ENCODE data around the gene HCCS.
"Not testable (repeated sequence)": the region's sequence is repeated elsewhere in the genome, so short reads cannot be mapped to it uniquely, and the experiment has no call there.

The HCCS gene

DNA sequence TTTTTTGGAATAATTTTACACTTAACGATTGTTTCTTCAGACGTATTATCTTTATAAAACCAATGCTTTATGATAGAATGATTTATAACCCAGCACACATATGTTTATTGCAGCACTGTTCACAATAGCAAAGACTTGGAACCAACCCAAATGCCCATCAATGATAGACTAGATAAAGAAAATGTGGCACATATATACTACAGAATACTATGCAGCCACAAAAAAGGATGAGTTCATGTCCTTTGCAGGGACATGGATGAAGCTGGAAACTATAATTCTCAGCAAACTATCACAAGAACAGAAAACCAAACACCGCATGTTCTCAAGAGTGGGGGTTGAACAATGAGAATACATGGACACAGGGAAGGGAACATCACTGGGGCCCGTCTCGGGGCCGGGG is 12.0 kb downstream of the HCCS start:
- not testable (repeated sequence) for DNase-seq (ENCODE audit: low read depth)

DNA sequence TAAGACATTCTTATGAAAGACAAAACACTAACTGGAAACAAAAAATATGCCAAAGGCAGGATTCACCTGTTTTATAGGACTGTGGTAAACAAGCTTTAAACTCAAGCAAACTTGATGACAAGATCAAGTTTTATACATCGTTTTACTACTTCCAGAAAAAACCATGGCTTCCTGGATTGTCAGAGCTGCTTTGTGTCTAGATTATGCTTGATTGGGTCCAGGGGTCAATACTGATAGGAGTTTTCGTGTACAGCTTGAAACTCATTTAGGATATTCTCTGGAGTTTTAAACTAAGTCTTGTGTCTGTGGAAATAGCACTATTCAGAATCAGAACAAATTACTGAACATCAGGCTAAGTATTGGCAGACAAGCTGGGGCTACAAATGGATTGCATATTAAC is 13.0 kb downstream of the HCCS start:
- no peak for DNase-seq (ENCODE audit: low read depth)

DNA sequence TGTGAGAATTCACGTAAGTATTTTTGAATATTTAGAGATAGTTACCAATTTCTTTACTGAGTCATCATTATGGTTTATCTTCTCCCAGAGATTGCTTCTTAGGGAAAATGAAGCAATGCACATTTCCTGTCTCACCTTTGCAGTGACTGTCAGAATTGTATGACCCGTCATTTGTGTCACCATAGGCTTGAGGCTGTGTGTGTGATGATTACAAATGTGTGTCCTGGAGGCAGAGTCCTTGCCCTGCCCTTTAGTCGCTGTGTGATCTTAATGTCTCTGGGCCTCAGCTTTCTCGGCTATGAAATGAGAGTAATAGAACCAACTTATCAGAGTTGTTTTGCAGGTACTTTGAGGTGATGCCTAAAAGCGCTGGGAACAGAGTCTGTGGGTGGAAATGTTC is 13.9 kb downstream of the HCCS start:
- DNase-seq (ENCODE audit: low read depth): no peak

DNA sequence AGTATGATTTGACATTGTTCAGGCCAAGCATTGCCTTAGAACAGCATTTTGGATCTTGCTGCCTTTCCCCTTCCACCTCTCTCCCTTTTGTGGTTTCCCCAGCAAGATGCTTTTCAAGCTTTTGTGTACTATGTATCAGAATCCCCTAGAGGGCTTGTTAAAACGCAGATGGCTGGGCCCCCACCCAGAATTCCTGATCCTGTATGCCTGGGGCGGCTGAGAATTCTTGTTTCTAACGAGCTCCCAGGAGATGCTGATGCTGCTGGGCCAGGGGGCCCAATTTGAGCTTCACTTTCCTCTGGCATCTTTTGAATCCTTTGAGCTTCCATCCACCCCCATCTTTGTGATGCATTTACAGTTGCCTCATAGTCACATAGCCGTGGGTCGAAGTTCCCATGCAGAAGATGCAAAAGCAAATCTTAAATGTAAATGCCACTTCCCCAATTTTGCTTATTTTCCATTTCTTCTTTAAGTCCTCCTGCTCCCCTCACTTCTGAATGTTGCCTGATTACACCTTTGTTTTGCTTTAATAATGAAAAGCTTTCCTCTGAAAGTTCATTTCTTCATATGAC is 18.5 kb downstream of the HCCS start:
- DNase-seq (ENCODE audit: low read depth): no peak

DNA sequence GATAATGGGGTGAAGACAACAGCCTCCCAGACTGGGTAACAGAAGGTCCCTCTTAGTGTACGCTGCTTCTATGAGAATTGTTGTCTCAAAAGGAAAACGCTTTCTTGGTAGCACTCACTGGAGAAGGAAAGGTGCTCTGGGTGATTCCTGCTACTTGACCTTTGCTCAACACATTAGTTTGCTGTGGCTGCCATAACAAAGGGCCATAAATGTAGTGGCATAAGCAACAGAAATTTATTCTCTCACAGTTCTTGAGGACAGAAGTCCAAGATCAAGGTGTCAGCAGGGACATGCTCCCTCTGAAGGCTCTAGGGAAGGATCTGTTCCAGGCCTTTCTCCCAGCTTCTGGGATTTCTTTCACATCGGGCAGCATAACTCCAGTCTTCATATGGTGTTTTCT is 19.0 kb downstream of the HCCS start:
- DNase-seq (ENCODE audit: low read depth): no peak

DNA sequence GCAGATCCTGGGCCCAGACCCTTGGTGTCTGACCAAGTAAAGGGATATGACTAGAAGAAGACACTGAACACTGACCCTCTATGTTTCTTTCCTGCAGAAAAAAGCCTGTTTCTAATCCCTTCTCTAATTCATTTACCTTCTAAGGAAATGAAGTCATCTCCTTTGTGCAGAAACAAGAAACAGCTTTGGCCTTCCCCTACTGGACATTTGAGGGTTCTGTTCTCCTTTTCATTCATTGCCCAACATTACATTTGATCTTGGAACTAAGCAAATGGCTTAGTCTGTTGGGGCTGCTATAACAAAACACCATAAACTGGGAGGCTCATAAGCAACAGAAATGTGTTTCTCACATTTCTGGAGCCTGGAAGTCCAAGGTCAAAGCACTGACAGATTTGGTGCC is 20.0 kb downstream of the HCCS start:
- DNase-seq (ENCODE audit: low read depth): no peak

DNA sequence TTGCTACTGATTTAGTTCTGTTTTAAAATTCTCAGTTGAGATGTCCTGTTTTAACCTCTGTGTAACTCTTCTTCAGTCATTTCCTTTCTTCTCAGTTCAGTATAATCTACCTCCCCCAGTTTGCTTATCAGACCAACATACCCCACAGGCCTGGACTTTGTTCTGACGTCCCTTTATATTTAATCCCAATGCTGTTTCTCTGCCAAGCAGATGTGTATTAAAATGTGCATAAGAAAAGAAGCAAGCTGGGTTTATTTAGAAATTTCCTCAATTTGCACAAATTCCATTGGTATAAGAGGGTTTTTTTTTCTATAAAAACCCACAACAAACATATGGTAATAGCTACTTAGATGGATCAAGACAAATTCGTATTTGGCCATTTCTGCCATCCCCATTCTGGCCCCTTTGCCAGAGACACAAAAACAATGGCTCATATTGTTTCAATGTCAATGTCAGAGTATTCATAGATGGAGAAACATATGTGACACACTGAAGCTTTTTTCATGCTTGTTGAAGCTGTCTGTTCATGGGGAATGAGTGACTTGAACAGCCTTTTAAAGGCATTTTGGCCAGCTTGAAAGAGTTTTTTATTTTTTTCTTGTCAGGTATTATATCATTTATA is 24.5 kb downstream of the HCCS start:
- DNase-seq (ENCODE audit: low read depth): no peak

DNA sequence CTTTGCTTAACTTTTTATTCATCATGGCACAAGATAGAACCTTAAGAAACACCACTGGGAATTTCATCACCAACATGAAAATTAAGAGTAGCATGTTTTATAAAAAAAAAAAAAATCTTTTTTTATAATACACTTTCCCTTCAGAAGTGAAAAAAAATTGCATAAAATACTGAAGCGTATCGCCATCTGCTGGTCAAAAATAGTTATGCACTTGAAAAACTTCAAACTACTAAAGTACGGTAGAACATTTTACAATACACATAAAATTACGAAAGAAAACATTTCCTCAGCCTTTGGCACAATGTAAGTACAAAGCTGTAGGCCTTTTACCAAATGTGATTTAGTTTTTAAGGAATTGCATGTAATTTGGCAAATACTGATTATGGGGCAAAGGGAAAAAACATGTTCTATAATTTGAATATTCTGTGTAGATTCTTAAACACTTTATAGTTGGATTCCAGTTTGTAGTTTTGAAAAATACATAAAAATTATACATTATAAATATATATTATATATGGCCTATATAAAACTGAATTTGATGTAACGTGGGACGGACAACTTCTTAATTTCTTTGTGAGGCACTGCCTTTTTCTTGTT is 26.5 kb downstream of the HCCS start:
- DNase-seq (ENCODE audit: low read depth): no peak

DNA sequence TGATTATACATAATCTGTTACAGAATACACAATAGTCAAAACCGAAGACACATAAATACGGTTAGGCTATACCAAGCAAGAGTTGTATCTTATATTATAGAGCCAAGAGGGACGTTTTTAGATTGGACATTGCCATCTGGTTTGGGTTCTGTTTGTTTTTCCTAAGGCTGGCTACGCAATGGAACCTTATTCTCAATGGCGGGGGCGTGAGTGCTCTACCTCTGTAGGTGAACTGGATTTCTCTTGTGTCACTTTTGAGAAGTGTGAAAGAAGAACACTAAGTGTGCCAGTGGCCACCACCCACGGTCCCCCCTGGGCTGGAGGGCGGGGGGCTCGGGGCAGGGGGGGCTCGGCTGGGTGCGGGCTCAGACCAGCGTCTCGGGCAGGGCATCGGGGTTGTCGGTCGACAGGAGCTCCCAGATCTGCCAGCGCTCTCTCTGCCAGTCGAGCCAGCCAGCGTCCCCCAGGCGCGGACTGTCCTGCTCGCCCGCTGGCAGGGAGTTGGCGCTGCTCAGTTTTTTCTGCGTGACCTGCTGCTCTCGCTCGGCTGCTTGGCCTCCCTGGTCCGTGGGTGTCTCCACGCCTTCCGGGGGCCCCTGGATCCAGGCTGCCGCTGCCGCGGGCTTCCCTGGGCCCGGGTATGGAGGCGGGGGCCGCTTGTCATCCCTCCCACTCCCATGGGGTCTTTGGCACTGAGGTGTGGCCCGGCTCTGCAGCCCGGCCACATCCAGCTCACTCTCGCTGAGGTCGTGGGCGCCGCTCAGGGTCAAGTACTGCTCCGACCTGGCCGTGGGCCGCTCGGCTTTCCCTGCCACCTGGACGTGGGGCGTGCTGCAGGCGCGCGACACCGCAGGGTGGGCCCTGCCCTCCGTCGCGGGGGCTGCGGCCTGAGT is 27.6 kb downstream of the HCCS start:
- no peak for DNase-seq (ENCODE audit: low read depth)

DNA sequence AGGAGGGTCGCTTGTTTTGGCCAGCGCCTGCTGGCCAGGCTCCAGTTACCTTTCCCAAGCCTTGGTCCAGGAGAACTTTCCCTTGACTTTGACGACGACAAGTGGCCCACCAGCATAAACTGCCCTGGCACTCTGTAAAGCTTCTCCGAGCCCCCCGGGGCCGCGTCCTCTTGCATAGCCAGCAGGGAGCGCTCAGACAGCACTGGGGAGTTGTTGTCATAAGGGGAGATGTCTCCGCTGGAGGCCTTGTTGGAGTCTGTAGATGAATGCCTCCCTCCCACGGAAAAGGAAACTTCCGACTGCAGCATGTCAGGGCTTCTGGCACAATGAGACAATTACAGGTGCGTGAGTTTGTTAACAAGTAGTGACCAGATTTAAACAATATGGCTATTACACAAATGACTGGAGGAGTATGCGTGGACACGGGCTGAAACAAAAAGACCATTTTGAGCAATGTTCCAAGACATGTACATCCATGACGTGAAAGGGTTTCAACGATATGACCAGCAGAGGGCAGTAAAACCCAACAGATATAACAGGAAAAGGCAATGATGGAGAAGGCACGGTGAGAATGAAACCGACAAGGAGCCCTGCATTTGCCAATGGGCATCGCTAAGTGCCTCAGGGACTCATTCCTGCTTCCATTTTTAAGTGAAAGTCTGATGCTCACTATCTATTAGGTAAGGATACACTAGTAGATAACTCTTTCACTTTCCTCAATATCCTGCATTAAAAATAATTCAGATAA is 33.0 kb downstream of the HCCS start:
- no peak for DNase-seq (ENCODE audit: low read depth)

DNA sequence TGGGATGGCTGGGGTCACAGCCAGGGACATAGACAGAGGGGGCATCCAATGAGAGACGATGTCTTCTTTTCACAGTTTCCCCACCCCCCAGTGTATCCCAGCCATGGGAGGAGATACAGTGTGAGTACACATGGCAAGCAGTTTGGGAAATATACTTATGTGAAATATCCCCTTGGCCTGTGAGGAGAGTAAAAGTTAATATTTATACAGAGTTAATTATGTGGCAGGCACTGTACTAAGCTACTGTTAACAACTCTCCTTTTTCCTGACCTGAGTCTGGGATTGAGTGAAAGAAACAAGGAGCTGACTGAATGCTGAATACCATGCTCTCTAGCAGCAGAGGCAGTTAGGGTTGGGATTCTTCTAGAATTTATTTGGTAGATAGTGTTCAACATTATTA is 35.3 kb downstream of the HCCS start:
- DNase-seq (ENCODE audit: low read depth): no peak

DNA sequence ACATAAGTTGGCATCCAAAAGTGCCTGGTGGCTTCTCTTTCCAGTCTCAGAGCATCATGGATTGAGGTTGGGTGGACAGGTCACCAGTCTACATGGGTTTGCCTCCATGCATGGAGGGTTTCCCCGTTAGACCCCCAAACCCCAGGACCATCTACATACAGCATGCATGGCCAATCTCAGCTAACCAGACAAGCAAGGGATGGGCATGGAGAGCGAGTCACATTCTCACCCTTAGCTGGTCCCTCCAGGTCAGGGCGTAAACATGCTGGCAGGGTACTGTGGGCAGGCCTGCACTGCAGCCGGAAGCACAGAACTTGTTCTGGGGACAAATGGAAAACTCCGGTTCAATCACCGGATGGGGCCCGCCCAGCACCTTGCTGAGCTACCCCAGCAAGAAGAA is 37.3 kb downstream of the HCCS start:
- DNase-seq (ENCODE audit: low read depth): no peak

DNA sequence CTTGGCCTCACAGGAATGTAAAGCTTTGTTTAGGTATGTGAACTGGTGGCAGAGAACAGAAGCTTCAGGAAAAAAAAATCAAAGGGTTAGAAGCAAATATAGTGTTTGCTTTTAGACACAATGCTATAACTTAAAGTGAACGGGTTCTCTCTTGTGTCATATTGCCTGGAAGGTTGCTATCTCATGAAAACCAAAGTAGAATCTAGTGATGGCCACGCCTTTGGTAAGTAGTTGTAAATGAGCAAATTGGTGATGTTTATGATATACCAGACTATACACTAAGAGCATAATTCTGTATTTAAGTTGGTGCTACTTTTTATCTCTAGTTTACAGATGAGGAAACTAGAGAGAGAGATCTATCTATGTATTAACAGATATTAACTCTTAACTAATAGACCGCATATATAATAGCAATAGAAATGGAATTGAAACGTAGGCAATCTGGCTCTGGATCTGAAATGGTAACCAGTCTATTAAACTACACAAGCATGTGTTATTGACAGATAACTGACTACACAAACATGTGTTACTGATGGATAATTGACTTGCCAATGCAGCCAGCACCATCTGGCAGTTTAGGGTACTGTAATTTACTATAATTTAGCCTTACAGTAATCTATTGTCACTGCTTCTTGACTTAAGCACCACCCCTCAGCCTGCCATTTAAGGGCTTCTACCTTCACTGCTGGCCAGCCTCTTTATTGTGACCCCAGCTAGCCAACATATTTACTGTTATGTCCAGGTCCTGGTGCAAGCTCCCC is 40.8 kb downstream of the HCCS start:
- no peak for DNase-seq (ENCODE audit: low read depth)

DNA sequence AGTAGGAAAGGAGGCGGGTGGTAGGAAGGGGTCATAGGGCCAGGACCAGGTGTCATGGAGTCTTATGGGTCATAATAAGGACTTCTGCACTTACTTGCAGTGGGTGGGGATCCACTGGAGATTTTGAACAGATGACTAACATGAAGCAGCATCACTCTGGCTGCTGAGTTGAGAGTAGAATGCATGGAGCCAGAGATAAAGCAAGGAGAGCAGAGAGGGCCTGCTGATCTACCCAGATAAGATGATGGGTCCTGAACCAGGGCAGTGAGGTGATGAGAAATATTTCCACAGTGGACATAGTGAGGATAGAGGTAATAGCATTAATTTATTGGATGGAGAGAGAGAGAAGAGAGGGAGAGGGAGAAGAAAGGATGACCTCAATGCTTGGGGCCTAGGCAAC is 48.0 kb downstream of the HCCS start:
- no peak for DNase-seq (ENCODE audit: low read depth)

DNA sequence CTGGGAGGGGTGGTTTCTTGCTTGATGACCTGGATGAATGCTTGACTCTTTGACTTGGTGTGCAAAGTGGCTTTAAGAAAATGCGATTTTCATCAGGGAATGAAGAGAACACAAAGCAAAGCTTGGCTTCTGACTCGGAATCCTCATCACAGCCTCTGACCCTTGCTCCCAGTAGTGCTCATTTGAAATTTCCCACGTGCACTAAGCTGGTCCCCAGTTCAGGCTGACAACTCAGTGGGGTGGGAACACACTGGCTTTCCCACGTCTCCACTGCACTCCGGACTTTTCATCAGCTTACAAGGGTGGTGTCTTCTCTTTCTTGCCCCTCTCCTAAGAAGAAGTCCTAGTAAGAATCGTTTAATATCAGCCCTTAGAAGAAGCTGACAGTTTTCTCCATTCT is 53.3 kb downstream of the HCCS start:
- DNase-seq (ENCODE audit: low read depth): no peak

DNA sequence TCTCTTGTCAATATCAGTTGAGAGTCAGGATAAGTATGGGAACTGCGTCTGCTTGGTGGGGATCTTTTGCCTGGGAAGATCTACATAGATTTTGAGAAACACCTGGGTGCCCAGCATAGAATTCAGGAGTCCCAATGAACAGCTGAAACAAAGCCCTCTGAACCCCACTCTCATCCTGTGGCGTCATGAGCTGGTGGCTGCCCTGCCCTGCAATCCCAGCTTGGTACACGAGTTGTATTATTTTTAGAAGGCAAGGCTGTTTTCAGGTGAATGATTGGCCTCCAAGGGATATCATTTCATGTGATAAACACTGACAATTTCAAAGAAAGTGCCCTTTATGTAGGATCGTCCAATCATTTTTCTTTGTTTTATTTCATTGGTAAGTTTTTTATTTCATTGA is 60.8 kb downstream of the HCCS start:
- no peak for DNase-seq (ENCODE audit: low read depth)

DNA sequence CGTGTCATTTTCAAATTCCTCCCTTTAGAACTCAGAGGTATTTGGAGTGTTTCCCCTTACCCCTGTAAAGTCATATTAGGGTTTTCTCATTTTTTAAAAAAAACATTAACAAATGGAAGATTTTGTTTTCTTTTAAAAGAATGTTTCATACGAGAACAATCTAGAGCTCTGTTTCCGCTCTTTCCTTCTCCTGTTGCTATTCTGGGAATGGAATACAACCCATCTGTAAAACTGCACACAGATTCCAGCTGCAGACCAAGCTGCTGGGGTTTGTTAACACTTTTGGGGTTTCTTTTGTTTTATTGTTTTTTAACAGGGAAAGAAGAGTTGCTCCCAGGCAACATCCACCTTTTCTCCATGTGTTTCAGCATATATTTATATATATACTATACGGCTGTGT is 61.3 kb downstream of the HCCS start:
- no peak for DNase-seq (ENCODE audit: low read depth)

Measured in activated T-helper 9 cell treated with anti-CD3 and anti-CD28 coated beads, Interleukin-2, amount 50 U/mL, for 16 hours (primary cell).